Activated CD4-positive, alpha-beta T cell treated with anti-CD3 and anti-CD28 coated beads, Interleukin-2, amount 50 U/mL, for 48 hours (primary cell): Measurements from ENCODE around the gene PCNX2.

ENCODE experiments used
- DNase-seq, 2 experiments: peaks; one replicate each; pipeline ENCODE4 v3.0.0-alpha.2; 2020

The PCNX2 gene, protein sequence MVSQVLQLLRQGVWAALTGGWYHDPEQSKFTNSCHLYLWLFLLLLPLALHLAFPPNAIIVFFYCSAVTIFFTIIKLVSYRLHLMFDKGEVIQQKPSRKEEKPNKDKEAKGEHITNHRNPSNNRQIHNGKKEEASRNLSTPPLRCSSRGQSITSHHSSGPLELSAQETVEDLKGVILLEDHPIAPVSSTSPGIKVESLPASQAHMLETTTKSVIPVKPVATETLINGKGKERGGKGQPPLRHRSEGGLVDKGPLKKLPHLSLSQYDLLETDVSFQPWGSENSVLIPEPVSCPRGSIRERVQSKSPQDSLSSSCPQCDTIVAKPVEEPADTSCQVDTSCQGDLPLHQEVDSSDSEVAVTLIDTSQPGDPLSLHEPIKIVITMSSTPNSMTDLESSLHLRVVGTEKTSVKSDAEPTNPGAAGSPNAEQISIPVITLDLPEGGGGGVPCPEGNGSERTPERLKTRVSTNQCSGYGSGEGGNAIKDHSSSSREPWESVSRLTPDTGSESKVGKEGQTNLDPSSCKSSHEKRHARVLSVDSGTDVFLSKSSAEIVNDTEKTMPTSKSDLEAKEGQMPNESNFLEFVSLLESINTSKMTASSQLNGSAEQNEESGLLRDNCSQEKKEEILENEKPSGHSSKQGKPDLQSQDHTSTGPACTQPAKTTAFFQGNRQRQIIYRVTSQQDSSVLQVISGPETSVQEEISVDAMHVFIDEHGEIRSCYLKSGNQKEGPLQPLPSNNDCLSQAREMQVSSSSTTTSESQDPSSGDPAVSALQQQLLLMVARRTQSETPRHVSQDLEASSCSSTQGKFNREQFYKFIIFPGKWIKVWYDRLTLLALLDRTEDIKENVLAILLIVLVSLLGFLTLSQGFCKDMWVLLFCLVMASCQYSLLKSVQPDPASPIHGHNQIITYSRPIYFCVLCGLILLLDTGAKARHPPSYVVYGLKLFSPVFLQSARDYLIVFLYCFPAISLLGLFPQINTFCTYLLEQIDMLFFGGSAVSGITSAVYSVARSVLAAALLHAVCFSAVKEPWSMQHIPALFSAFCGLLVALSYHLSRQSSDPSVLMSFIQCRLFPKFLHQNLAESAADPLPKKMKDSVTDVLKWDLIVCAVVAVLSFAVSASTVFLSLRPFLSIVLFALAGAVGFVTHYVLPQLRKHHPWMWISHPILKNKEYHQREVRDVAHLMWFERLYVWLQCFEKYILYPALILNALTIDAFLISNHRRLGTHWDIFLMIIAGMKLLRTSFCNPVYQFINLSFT (N-terminal part only)

DNA sequence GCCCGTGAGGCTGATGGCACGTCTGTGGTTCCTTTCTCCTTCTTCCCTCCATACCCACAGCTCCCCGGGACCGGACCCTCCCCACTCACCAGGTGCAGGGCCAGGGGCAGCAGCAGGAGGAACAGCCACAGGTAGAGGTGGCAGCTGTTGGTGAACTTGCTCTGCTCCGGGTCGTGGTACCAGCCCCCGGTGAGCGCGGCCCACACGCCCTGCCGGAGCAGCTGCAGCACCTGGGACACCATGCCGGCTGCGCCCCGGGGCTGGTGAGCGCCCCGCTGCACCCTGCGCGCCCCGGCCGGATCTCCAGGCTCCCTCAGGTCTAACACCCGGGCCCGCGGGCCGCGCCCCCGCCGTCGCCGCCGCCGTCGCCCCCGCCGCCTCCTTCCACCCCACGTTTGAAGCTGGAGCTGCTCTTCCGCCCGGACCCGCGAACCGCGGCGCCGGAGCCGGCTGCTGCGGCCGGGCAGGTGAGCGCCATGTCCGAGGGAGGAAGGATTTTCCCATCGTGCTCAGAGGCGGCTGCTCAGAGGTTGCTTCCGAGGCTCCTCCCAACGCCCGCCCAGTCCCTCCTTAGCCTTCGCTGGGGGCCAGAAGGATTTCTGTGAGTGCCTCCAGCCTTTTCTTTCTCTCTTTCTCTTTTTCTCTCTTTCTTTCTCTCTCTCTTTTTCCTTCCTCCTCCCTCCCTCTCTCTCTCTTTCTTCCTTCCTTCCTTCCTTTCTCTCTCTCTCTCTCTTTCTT lies at the start of gene PCNX2:
Gene PCNX2, minus strand, starts transcription at position 489 of the 738 bp plus-strand sequence. Its CDS starts 247 bp downstream, at position 242.
- DNase-seq = peak; percentile 79 to 83

DNA sequence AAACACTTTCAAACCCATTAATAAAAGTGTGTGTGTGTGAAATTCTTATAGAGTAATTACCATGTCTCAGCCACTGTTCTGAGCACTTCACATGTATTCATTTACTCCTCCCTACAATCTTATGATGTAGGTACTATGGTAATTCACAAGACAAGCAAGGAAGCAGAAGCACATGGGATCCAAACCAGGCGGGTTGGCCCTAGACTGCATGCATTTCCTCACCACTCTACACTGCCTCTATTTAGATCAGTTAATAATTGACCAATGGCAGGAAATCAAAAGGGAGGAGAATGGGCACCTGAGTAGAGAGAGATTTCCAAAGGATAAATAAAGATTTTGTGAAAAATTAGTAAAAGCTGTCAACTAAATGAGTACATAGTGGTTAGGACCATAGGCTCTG lies 47.7 kb upstream of the PCNX2 start:
- DNase-seq = no peak

DNA sequence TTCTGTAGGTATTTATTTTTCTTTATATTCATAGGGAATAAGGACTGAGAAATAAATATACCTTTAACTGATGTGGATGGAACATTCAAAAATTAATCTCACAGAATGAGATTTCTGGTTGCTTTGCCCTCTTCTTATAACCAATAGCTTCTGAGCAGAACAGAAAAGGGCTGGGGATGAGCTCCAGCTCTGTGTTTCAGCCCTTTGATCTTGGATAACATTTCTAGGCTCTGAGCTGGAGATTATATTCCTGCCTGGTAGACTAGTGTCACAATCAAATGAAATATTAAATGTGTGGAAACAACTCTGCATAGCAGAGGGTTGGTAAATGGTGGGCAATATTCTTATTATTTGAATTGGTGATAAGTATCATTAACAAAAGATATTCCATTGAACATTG lies 46.6 kb upstream of the PCNX2 start:
- DNase-seq = no peak

DNA sequence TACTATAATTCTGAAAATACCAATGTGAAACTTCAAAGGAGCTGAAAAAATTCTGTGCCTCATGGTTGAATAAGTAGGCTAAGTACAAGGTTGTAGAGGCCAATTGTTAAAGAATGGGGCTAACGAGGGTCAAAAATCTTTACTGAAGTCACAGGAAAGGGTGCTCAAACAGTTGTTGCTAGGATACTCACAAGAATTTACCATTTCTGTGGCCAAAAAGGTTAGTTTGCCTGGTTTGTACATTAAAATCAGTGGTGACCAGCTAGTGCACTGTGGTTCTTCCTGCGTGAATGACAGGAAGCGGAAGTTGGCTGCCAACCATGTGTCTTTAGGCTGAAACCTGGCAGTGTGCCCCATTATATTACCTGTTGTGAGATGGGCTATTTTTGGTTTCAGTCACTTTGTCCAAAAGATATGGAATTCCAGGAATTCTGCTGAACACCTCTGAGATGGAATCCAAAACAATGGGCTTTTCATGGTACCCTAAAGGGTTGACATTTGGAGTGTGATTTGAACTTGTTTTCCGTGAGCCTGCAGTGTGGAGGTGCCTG lies 45.5 kb upstream of the PCNX2 start:
- DNase-seq = no peak

DNA sequence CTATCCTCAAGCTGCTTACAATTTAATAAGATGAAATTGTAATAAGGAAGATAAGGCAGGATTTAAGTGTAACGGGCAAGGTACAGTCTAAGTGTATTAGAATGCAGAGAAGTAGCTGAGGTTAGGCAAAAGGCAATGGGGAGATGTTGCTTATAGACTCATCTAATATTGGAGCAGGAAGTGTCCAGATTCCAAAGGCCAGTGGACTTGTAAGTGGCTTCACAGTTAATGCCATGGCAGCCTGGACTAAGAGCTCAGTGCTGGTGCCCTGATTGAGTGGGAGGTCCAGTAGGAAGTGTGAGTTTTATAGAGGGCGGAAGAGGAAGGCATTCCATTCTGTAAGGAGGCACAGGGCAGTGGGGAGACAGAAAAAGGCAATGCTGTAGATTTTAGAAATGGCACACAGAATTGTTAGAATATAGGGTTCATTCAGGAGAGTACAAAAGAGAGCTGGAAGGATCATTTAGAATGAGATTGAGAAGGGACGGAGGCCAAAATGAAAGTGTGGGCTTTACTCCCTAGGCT lies 44.6 kb upstream of the PCNX2 start:
- DNase-seq = no peak

DNA sequence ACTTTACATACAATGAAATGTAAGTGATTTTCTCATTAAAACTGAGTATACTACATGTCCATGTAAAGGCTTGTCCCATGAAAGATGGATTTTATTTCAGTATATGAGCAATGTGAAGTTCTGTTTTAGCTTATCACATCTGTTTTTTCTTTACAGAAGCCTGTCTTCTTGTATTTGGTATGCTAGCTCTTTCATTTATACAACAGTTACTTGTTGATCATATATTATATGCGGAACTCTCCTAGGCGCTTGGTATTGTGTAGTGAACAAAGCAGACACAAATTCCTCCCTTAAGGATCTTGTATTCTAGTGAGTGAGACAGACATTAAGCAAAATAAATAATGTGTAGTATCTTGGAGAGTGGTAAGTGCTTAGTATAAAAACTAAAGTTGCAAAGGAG lies 42.6 kb upstream of the PCNX2 start:
- no peak for DNase-seq

DNA sequence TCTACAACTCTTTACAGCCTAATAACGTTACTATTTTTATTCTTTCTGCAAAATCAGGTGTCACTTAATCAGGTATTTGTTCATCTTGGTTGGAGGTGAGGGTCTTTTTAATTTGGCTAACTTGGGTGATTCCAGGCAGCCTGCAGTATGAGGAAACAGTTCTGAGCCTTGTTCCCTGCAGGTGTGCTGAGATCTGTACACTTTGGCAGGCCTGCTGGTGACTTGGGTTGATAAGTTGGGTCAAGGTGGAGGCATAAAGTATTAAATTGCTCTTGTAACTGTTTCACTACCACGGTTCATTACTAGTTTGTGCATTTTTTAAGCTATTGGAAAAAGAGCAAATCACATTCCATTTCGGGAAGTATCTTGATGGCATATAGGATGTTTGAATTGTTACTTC lies 42.0 kb upstream of the PCNX2 start:
- no peak for DNase-seq

DNA sequence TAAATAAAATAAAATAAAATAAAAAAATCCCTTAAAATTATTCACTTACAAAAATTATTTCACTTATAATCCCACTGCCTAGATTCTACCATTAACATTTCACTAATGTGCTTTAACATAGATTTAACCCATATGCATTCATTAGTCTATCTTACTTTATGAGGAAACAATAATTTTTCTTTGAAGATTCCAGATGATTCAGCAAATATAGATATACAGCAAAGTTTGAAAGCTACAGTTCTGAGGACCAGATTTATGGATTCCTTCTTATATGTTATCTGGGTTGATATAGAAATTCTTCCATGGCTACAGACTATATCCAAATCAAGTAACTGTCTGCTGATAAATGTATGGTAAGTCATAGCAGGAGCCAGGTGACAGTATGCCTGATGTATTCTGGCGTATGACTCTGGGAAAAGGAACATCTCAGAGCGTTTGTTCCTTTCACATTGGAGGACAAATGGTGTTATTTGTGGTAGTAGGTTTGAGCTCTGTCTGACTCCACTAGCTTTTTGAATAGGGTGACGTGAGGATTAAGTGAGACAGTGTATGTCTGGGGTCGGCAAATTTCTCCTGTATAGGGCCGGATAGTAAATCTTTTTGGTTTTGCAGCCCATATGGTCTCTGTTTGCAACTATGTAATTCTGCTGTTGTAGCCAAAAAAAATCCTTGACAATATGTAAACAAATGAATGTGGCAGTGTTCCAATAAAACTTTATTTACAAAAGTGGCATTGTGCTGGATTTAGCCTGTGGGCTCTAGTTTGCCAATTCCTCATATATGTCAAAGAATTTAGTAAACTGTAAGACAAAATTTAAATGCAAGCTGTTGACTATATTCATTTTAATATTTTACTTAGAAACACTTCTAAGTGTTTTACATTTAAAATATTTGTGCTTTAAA lies 41.3 kb upstream of the PCNX2 start:
- no peak for DNase-seq

DNA sequence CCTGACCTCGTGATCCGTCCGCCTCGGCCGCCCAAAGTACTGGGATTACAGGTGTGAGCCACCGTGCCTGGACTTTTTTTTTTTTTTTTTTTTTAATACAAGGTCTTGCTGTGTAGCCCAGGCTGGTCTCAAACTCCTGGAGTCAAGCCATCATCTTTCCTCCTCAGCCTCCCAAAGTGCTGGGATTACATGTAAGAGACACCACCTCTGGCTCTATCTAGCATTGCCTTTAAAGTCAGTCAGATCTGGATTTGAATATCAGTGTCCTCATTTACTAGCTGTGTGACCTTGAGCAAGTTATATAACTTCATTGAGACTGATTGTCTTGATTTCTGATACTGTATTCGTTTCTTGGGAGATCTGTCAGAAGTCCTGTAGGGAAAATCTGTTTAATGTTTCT lies 38.6 kb upstream of the PCNX2 start:
- DNase-seq = no peak

DNA sequence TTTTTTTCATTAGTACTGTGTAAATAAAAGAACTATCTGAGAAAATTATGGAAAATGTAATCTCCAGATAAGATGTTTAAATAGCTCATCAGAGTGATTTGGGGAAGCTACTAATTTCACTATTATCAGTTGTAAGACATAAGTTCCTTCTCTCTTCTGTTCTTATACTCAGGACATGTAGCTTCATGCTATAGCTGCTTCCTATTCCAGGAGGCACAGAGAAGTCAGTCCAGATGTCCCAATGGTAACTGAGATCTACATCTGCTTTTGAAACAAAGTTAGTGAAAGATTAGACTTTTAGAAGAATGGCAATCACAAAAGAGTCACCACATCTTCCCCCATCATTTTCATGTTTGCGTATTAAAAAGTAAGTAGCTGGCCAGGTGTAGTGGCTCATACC lies 37.6 kb upstream of the PCNX2 start:
- DNase-seq = no peak

DNA sequence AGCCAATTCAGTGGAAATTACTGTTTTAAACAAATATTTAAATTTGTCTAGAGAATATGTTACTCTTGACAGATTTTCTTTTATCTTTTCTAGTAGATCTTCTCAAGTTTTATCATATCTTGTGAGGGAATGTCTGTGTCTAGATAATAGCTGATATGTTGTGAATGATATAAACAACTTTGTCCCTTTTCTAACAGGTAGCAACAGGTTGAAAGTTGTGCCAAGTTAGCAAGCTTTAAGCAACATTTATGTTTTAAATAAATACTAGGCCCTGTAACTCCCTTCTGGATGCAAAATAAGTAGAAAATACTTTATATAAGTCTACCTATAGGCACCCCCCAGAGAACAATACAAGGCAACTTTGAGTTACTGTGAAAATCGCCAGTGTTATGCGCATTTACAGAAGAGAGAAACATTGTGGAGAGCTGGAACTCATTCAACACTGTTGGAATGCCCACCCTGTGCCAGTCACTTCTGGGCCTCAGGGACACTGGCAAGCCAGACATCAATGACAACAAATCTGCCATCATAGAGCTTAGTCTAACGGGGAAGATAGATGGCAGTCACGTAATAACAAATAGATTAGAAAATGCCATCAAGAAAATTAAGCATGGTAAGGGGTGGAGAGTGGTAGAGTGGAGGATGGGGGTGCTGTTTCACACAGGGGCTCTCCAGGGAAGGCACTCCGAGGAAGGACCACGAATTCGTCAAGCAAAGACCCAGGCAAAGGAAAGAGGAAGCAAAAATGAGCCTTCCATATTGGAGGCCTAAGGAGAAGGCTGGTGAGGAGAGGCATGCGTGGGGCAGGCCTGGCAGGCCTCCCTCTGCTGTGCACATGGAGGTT lies 36.4 kb upstream of the PCNX2 start:
- DNase-seq = no peak

DNA sequence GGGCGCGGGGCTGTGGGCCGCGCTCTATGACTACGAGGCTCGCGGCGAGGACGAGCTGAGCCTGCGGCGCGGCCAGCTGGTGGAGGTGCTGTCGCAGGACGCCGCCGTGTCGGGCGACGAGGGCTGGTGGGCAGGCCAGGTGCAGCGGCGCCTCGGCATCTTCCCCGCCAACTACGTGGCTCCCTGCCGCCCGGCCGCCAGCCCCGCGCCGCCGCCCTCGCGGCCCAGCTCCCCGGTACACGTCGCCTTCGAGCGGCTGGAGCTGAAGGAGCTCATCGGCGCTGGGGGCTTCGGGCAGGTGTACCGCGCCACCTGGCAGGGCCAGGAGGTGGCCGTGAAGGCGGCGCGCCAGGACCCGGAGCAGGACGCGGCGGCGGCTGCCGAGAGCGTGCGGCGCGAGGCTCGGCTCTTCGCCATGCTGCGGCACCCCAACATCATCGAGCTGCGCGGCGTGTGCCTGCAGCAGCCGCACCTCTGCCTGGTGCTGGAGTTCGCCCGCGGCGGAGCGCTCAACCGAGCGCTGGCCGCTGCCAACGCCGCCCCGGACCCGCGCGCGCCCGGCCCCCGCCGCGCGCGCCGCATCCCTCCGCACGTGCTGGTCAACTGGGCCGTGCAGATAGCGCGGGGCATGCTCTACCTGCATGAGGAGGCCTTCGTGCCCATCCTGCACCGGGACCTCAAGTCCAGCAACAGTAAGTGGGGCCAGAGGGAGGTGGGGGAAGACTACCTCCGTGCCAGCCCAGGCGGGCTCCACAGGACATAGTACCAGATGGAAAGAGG lies 32.8 kb upstream of the PCNX2 start:
- DNase-seq = peak; percentile 22 to 30

DNA sequence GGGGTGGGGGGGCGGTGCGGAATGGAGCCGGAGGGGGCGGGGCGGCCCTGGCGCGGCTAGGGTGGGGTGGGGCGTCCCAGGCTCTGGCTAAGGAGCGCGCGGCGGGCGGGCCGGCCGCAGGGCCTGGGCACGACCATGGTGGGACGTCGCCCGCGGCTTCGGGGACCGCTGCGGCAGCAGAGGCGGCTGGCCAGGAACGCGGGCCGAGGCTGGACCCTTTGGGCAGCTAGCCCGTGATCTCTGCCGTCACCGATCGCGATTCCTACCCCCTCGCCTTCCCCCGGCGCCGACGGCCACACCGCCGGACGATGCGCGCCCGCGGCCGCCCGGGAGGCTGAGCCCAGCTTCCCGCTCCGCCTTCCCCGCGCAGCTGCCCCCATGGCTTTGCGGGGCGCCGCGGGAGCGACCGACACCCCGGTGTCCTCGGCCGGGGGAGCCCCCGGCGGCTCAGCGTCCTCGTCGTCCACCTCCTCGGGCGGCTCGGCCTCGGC lies 32.2 kb upstream of the PCNX2 start, which contains the start of gene MAP3K21:
Gene MAP3K21, plus strand, starts transcription at position 74 of the 491 bp plus-strand sequence. Its CDS starts 305 bp downstream, at position 379.
- DNase-seq = no peak

DNA sequence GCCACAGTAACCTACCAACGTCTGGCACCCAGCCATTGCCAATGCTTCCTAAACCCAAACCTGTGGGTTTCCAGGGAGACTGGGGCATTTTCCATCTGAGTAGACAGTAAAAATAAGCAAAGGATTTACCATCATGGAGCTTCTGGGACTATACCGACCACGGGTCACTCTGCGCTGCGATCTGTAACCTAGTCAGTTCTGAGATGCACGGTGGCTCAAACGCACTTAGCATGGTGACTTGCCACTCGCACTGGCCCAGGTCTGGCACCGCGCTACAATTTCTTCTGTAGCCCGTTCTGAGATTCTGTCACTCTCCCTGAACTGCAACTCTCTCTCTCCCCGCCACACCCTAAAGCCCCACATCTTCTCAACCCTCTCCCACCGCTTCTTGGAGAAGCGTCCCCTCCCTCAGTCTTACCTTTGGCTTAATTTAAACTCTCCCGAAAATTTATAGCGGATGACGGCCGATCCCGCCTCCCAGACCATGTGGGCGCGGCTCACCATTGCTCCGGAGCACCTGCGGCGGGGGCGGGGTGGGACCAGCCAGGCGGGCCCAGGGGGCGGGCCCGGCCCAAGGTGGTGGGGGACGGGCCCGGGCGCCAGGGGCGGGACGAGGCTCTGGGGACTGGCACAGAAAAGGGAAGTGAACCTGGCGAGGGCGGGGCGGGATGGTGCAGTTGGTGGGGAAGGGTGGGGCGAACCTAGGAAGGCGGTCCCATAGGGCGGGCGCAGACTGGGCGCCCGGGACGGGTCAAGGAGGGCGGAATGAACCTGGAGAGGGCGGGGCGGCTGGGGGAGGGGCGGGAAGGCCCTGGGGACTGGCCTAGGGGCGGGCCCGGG lies 31.5 kb upstream of the PCNX2 start:
- DNase-seq = peak; percentile 94 to 95

DNA sequence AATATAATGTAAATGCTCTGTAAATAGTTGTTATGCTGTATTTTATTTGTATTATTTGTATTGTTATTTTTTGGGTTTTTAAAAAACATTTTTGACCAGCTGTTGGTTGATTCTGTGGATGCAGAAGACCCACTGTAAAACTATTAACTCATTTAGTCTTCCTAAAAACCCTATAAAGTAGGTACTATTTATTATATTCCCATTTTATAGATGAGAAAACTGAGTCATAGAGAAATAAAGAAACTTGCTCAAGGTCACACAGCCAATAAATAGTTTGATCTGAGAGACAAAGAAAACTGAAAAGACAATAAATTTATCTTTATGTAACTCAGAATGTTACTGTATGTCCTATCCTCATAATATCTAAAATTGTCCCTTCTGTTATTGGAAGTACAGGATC lies 30.8 kb upstream of the PCNX2 start:
- no peak for DNase-seq

DNA sequence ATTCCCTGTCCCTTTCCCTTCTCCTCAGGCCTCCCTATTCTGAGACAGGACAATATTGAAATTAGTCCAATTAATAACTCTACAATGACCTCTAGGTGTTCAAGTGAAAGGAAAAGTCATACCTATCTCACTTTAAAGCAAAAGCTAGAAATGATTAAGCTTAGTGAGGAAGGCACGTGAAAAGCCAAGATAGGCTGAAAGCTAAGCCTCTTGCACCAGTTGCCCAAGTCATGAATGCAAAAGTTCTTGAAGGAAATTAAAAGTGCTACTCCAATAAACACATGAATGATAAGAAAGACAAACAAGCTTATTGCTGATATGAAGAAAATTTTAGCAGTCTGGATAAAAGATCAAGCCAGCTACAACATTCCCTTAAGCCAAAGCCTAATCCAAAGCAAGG lies 28.2 kb upstream of the PCNX2 start:
- DNase-seq = no peak

DNA sequence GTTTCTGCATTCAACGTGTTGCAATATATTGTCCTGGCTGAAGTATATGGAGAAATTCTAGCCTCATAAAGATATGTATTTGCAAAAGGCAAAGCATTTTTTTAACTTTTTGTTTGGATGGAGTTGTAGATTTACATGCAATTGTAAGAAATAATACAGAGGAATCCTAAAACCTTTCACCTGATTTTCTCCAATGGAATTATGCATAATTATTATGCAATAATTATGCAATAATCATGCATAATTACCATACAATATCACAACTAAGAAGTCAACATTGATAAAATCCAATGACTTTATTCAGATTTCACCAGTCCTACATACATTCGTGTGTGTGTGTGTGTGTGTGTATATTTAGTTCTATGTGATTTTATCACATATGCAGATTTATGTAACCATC lies 24.5 kb upstream of the PCNX2 start:
- DNase-seq = no peak

DNA sequence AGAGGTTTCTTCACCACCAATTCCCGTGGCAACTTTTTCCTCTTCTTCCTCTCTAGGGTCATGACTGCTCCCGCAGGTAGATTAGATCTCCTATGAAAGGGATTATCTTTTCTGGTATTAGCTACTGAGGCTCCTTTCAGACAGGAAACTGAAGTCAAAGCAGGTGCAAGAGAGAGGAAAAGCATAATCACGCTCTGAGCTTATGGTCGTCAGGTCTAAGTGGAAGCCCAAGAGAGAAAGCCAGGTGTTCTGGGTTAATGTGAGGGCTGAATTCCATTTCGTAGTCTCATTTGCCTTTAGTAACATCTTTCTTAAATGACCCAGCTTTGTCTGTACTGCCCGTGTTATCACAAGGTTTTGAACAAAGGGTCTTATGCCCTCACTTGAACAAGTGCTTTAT lies 23.7 kb upstream of the PCNX2 start:
- DNase-seq = no peak
